ENCODE measurements around the gene PRSS22.

PRSS22 gene, protein sequence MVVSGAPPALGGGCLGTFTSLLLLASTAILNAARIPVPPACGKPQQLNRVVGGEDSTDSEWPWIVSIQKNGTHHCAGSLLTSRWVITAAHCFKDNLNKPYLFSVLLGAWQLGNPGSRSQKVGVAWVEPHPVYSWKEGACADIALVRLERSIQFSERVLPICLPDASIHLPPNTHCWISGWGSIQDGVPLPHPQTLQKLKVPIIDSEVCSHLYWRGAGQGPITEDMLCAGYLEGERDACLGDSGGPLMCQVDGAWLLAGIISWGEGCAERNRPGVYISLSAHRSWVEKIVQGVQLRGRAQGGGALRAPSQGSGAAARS

DNA sequence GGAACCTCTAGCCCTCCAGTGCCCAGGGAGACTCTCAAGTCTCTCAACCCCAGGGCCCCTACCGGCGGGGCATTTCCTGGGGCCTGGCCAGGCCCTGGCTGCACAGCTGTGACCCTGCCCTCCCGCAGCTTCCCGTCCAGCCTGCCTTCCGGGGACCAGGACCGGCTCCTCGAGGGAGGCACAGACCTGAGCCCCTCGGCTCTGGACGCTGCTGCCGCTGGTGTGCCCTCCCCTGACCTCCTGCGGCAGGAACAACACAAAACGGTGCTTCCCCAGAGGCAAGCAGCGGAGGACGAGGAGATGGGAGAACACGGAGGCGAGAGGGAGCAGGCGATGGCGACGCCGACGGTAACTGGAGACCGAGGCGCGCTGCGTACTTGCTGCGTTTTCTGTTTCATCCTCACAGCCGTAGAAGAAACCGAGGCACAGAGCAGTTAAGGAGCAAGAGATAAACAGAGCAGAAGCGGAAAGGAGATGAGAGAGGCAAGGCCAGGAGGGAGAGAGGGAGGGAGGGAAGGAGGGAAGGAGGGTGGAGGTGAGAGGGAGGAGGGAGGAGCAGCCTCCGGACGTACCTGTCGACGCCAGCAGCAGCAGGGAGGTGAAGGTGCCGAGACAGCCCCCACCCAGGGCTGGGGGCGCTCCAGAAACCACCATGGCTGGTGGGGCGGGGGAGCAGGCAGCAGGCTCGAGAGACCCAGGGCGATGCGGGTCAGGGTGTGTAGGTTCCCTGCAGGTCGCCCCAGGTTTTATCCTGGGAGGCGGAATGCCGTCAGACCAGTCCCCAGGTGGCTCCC lies at the start of gene PRSS22:
Gene PRSS22, minus strand, starts transcription at position 720 of the 794 bp plus-strand sequence. Its CDS starts 66 bp downstream, at position 654.
- DNase-seq, result no peak

DNA sequence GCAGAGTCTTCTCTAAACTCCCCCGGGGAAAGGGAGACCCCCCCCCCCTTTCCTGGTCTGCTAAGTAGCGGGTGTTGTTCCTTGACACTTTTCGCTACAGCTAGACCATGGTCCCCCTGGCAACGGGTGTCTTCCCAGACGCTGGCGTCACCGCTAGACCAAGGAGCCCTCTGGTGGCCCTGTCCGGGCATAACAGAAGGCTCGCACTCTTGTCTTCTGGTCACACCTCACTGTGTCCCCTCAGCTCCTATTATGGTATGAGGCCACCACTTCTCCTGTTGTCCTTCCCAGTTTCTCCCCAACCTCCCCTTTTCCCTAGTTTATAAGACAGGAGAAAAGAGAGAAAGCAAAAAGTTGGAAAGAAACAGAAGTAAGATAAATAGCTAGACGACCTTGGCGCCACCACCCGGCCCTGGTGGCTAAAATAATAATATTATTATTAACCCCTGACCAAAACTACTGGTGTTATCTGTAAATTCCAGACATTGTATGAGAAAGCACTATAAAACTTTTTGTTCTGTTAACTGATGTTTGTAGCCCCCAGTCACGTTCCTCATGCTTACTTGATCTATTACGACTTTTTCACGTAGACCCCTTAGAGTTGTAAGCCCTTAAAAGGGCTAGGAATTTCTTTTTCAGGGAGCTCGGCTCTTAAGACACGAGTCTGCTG lies 49.2 kb upstream of the PRSS22 start:
- peak; percentile 26 for DNase-seq

DNA sequence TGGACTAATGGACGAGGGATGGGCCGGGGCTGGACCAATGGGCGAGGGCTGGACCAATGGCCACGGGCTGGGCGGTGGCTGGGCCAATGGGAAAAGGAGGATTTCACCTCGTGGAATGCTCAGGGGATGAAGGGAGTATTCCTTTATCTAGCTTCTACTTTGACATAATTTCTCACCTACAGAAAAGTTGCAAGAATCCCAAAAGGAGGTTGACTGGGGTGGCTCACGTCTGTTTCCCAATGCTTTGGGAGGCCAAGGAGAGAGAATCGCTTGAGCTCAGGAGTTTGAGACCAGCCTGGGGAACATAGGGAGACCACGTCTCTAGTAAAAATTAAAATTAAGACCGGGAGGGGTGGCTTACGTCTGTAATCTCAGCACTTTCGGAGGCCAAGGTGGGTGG lies 48.0 kb upstream of the PRSS22 start:
- DNase-seq, result no peak

DNA sequence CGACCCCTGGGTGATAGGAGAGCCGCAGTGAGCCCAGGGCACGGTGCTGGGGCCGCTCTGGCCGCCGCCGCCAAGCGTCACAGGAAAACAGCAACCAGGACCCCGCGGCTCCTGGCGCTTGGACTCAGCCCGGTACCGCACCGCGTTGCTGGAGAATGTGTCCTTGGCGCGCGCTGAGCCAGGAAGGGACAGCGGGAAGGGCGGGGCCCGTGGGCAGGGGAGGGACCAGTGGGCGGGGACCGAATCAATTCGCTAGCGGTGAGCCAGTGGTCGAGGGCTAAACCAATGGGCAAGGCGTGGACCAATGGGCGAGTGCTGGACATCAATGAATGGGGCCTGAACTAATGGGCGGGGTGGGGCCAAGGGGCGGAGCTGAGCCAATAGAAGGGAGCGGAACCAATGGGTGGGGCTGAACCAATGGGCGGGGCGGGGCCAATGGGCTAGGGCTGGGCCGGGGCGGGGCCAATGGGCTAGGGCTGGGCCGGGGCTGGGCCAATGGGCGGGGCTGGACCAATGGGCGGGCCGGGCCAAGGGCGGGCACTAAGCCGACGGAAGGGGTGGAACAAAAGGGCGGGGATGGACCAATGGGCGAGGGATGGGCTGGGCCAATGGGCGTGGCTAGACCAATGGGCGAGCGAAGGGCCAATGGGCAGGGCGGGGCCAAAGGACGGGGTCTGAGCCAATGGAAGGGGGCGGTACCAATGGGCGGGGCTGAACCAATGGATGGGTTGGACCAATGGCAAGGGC lies 47.4 kb upstream of the PRSS22 start:
- peak; percentile 91 for DNase-seq

DNA sequence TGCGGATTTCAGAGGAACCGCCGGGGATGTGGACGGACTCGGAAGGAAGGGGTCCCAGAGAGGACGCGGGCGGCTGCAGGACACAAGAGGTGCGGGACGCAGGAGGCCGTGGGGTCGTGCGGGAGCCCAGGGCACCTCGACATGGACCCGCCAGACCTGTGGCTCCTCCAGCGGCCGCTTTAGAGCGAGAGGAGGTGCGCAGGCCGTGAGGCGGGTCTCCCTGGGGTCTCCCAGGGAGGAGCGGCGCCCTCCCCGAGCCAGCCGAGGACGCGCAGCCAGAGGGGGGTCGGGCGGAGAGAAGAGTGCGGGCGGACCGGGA lies 46.9 kb upstream of the PRSS22 start:
- no peak for DNase-seq

DNA sequence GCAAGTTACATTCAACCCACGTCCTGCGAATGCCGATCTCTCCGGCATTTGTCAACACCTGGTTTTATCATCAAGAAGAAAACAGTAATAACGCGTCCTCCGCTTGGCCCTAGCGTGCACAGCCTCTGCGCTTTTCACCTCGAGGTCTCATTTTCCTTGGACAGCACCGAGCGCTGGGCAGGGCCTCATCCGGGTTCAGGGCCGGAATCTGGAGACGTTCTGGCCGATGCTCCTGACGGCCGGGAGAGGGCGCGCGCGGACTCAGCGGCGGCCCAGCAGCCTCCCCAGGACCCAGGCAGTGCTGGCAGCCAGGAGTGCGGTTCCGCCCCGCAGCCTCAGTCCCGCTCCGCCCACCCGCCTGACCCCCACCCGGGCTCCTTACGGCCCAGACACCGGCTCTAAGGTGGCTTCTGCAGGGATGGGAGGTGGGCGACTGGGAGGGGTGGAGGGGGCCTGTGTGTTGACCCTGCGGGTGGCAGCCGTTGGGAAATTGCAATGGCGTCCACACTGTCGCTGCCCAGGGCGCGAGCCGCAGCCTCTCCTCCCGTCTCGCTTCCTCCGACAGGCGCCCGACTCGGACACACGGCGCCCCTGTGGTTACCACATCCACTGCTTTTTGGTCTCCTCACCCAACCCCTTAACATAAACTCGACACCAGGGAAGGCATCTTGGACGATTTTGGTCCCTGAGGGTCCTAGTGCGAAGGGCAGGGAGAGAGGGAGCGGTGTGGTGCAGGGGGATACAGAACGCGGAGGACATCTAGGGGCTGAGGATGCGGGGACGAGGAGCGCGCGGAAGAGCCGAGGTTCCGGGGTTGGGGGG lies 46.3 kb upstream of the PRSS22 start:
- DNase-seq, result peak; percentile 60

DNA sequence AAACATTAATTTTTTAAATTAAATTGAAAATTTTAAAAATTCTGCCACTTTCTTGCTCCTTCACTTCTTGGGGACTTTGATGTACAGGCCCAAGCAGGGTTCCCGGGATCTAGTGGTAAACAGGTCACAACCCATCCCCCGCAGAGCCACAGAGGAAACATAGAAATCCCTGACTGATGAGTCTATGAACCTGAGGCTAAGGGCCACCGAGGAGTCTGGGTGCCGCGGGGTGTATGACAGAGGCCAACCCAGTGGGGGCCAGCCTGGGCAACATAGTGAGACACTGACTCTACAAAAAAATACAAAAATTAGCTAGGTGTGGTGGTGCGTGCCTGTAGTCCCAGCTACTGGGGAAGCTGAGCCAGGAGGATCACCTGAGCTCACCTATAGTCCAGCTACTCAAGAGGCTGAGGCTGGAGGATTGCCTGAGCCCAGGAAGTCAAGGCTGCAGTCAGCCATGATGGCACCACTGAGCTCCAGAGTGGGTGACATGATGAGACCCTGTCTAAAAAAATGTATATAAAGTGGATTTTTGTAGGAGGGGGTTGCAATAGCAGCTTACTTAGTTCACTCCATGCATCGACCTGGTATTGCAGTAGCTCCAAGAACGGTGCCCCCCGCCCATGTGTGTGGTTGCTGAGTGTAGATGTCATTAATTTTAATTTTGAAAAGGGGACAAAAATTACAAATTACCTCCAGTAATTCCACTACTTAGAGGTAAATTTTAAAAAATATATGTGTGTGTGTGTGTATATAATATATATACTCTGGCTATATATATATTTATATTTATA lies 44.6 kb upstream of the PRSS22 start:
- no peak for DNase-seq

- DNase-seq, result no peak
Measured at GRCh38 chr16:2900526-2901075, 42.6 kb upstream of the PRSS22 start.

DNA sequence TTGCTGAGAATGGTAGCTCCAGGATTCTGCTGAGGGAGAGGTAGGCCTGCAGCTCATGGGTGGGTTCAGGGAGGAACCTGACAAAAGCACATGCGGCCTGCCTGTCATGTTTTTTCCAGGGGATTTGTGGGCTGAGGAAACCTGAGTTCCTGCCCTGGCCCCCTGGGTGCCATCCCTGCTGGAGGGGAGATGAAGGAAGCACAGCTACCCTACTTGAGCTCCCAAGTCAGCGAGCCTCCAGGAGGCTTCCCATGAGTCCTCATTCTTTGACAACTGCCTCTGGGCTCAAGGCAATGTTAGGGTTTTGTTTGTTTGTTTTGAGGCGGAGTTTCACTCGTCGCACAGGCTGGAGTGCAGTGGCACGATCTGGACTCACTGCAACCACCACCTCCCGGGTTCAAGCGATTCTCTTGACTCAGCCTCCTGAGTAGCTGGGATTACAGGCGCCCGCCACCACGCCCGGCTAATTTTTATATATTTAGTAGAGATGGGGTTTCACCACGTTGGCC lies 41.6 kb upstream of the PRSS22 start:
- no peak for DNase-seq

DNA sequence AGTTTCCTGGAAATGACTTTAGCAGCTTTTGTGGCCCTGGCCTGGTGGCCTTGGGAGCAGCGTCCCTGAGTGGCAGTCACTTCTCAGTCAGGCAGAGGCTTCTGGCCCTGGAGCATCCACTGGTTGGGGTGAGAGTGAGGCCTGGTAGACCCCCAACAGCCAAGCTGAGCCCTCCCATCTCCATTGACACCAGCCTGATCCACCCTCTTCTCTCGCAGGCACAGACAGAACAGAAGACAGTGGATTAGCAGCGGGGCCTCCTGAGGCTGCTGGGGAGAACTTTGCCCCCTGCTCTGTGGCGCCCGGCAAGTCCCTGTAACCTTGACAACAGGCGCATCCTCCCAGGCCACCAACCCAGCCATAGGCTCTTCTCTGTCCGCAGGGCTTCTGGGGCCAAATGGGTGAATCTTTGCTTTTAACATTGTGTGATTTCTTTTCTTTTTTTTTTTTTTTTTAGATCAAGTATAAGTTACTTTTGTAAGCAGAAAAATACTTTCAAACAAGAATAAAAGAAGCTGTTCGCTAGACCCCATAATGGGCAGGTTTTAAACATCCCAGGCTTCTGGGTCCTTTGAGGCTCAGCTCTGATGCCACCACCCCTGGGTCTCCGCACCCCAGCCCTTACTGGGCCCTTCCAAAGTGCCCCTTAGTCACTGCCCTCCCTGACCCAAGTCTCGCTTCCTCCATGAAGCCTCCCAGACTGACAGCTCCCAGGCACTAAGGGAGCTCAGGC lies 41.0 kb upstream of the PRSS22 start:
- DNase-seq, result no peak

GRCh38 chr16:2897110-2897509 lies 39.1 kb upstream of the PRSS22 start:
- no peak for DNase-seq

GRCh38 chr16:2896480-2897010 lies 38.6 kb upstream of the PRSS22 start:
- DNase-seq, result no peak

DNA sequence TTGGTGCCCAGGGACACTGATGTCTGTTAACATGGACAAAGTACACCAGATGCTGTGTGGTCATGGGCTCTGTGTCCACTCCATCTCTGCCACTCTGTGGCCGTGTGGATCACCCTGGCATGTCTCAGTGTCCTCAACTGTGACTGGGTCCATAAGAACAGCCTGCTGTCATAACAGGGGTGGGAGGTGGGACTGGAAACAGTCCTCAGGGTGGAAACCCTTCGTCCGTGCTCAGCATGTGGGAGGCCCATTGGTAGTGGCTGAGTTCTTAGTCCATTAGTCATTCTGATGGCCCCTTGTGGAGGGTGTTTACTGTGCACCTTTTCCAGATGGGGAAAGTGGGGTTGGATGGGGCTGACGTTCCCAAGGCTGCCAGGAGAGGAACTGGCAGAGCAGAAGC lies 37.8 kb upstream of the PRSS22 start:
- no peak for DNase-seq

GRCh38 chr16:2894231-2894630 lies 36.3 kb upstream of the PRSS22 start:
- no peak for DNase-seq

DNA sequence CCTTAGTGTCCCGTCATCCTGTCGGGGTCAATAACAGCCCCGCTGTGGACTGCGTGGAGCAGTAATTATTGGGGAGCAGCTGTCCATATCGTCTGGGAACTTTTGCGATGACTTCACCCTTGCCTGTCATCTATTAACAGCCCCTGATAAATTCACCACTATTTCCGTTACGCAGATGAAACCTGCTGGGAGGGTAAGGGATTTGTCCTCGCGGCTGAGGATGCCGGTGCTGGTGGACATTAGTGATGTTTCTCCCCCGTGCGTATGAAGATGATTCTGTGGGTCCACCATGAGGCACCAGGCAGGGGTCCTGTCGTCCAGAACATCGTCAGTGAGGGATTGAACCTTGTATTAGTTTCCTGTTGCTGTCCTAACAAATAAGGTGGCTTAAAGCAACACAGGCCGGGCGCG lies 26.1 kb upstream of the PRSS22 start:
- DNase-seq, result no peak

- no peak for DNase-seq
Measured at GRCh38 chr16:2883458-2883908, 25.5 kb upstream of the PRSS22 start.

- DNase-seq, result peak; percentile 86
Measured at GRCh38 chr16:2882650-2883457, 24.9 kb upstream of the PRSS22 start, which contains the start of gene FLYWCH2. FLYWCH2 (plus strand) TSS chr16:2883215; CDS start chr16:2896450, 13,235 bp downstream.

DNA sequence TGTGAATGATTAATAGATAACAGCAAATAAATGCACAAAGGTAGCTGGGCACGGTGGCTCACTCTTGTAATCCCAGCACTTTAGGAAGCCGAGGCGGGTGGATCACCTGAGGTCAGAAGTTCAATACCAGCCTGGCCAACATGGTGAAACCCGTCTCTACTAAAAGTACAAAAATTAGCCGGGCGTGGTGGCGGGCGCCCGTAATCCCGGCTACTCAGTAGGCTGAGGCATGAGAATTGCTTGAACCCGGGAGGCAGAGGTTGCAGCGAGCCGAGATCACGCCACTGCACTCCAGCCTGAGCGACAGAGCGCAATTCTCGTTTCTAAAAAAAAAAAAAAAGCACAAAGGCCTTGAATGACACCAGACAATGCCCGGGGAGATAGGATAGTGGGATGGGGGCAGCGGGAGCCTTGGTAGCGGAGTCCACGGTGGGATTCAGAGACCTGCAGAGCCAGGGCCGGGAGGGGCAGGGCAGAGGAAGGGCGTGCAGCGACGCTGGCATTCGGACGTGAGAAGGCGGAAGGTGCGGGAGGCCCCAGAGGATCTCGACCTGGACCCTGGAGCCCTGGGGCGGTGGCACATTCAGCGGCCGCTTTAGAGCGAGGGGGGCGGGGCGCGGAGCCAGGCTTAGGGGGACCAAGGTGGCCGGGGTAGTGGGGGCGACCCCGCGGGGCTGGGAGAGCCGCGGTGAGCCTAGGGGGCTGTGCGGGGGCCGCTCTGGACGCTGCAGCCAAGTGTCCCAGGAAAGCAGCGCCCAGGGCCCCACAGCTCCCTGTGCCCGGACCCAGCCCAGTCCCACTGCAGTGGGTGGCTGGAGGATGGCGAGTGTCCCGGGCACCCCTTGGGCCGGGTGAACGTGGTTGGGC lies 24.0 kb upstream of the PRSS22 start:
- peak; percentile 22 for DNase-seq
